Stimulated activated CD4-positive, alpha-beta T cell treated with anti-CD3 and anti-CD28 coated beads, TNF-alpha, amount 100 ng/mL, for 24 hours (primary cell): ENCODE measurements around the gene DCTN2.
"Not testable (repeated sequence)": the region's sequence is repeated elsewhere in the genome, so short reads cannot be mapped to it uniquely, and the experiment has no call there.

ENCODE experiments used
- DNase-seq, 3 experiments: peaks; one replicate each; pipeline ENCODE4 v3.0.0-alpha.2; 2020; ENCODE audit warnings: low read depth in 3 of 3

The DCTN2 gene

GRCh38 chr12:57577981-57578758 lies 31.2 kb upstream of the DCTN2 start:
- DNase-seq: no peak

- no peak for DNase-seq
Measured at GRCh38 chr12:57576613-57577160, 29.7 kb upstream of the DCTN2 start.

GRCh38 chr12:57575771-57576612 lies 29.0 kb upstream of the DCTN2 start:
- no peak for DNase-seq

GRCh38 chr12:57574795-57575194 lies 27.8 kb upstream of the DCTN2 start:
- no peak for DNase-seq

GRCh38 chr12:57571926-57572762 lies 25.2 kb upstream of the DCTN2 start:
- DNase-seq: no peak

- DNase-seq: not testable (repeated sequence)
Measured at GRCh38 chr12:57570438-57570837, 23.4 kb upstream of the DCTN2 start.

- DNase-seq: no peak
Measured at GRCh38 chr12:57569858-57570257, 22.9 kb upstream of the DCTN2 start.

GRCh38 chr12:57568838-57569237 lies 21.8 kb upstream of the DCTN2 start:
- DNase-seq: no peak

GRCh38 chr12:57564178-57564740 lies 17.3 kb upstream of the DCTN2 start:
- no peak for DNase-seq

- DNase-seq: no peak
Measured at GRCh38 chr12:57563358-57563757, 16.4 kb upstream of the DCTN2 start.

GRCh38 chr12:57561117-57561516 lies 14.1 kb upstream of the DCTN2 start:
- not testable (repeated sequence) for DNase-seq

- no peak for DNase-seq
Measured at GRCh38 chr12:57560516-57560915, 13.5 kb upstream of the DCTN2 start.

GRCh38 chr12:57558864-57559263 lies 11.9 kb upstream of the DCTN2 start:
- DNase-seq: no peak

GRCh38 chr12:57554897-57555296 lies 7.9 kb upstream of the DCTN2 start:
- no peak for DNase-seq

GRCh38 chr12:57554453-57554852 lies 7.5 kb upstream of the DCTN2 start:
- no peak for DNase-seq

GRCh38 chr12:57553343-57554202 lies 6.6 kb upstream of the DCTN2 start:
- DNase-seq: no peak

GRCh38 chr12:57552835-57553313 lies 5.9 kb upstream of the DCTN2 start:
- no peak for DNase-seq

GRCh38 chr12:57552306-57552651 lies 5.3 kb upstream of the DCTN2 start:
- no peak for DNase-seq

GRCh38 chr12:57551637-57552305 lies 4.8 kb upstream of the DCTN2 start:
- no peak for DNase-seq
